Smooth muscle cell (in vitro differentiated cells): ENCODE measurements around the gene MS4A4A. TPM values are rescaled to one million over a fixed set of nuclear protein-coding genes. Genes with fewer than 3 reads are reported as not detected.
A peak's percentile ranks its signal among the peaks of the same experiment; 100 is the strongest.

ENCODE experiments used
- DNase-seq: peaks from one replicate; lab custom pipeline; 2025; ENCODE audit not compliant: unreplicated experiment; lab: John Stamatoyannopoulos, UW
- H2AFZ ChIP-seq: fragments of 200-600 bp; sonication (generic); 2 replicates; pipeline ENCODE4 v1.6.0; 2016; ENCODE audit warnings: antibody characterized with exemption, low read depth, mild to moderate bottlenecking
- H3F3A ChIP-seq: fragments of 200-600 bp; sonication (generic); 2 replicates; pipeline ENCODE4 v1.6.0; 2017; ENCODE audit warnings: antibody characterized with exemption, low read depth
- H3K27ac ChIP-seq: fragments of 200-600 bp; sonication (generic); 2 replicates; pipeline ENCODE4 v1.5.1; 2016; ENCODE audit warnings: low read depth, mild to moderate bottlenecking
- H3K27me3 ChIP-seq: fragments of 200-600 bp; sonication (generic); 2 replicates; pipeline ENCODE4 v1.6.1; 2016; ENCODE audit warnings: low read depth, mild to moderate bottlenecking
- H3K36me3 ChIP-seq: fragments of 200-600 bp; sonication (generic); 2 replicates; pipeline ENCODE4 v1.5.1; 2016; ENCODE audit warnings: low read depth
- H3K4me1 ChIP-seq: fragments of 200-600 bp; sonication (generic); 2 replicates; pipeline ENCODE4 v1.5.1; 2016; ENCODE audit warnings: low read depth
- H3K4me2 ChIP-seq: fragments of 200-600 bp; sonication (generic); 2 replicates; pipeline ENCODE4 v1.6.0; 2016; ENCODE audit warnings: mild to moderate bottlenecking
- H3K4me3 ChIP-seq: fragments of 200-600 bp; sonication (generic); 2 replicates; pipeline ENCODE4 v1.5.1; 2016; ENCODE audit warnings: mild to moderate bottlenecking
- H3K79me2 ChIP-seq: fragments of 200-600 bp; sonication (generic); 2 replicates; pipeline ENCODE4 v1.6.0; 2016; ENCODE audit warnings: low read depth, mild to moderate bottlenecking
- H3K9ac ChIP-seq: fragments of 200-600 bp; sonication (generic); 2 replicates; pipeline ENCODE4 v1.6.0; 2016; ENCODE audit warnings: low read depth
- H3K9me3 ChIP-seq: fragments of 200-600 bp; sonication (generic); replicated peaks from 2 replicates; pipeline ENCODE4 v1.5.1; 2016; ENCODE audit warnings: low read depth
- H4K20me1 ChIP-seq: fragments of 200-600 bp; sonication (generic); 2 replicates; pipeline ENCODE4 v1.6.0; 2016; ENCODE audit warnings: low read depth
- WGBS: methylation state at CpG from one replicate; pipeline ENCODE4 v1.1.7; 2016; ENCODE audit warnings: low lambda C conversion rate; 5-methylcytosine and 5-hydroxymethylcytosine counted together
- polyA plus RNA-seq: library from polyadenylated mRNA; unstranded; fragments of >200 nt; fragmentation: Nextera tagmentation; extraction: Ambion mirVana; gene quantifications from 2 replicates; pipeline ENCODE4 v1.2.1, GENCODE V29; 2016
- total RNA-seq: library from RNA; depleted of rRNA; stranded (reverse); fragments of >200 nt; gene quantifications from 2 replicates; pipeline ENCODE4 v1.2.3, GENCODE V29; 2014
- TF ChIP-seq, protein P1 (sequence below): fragments of 200-600 bp; sonication (generic); IDR thresholded peaks from 2 replicates; pipeline ENCODE4 v1.5.1; 2017; ENCODE audit warnings: borderline replicate concordance, mild to moderate bottlenecking, antibody characterized with exemption; ENCODE audit not compliant: insufficient read depth, poor library complexity, severe bottlenecking

MS4A4A gene
- total and polyA plus RNA-seq, 2 experiments from 2014 or later: not detected

DNA sequence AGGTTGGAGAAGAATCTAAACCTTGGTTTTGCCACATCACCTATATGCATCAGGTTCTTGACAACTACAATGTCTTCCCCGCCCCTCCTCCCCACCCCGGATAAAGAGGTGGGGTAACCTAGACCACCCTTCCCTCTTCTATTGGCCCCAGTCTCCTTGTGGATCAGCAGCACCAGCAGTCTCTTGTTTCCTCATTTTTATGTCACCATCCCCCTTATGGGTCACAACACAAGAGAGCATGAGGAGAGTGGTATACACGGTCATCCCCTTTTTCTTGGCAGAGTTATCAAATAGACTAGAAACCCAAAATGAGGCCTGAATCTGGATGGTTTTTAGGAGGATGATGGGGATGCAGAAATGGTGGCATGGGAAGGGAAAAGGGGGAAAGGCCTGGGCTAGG is 38.7 kb upstream of the MS4A4A start:
- WGBS: 88% methylated on average over 3 of the region's 3 CpGs
- no peaks in the 10 kb centered on the region for H3K9me3 ChIP-seq
- no peaks in the 10 kb centered on the region for H4K20me1 ChIP-seq
- no peak overlapping the region for H3K9ac ChIP-seq
- TF ChIP-seq, protein P1, sequence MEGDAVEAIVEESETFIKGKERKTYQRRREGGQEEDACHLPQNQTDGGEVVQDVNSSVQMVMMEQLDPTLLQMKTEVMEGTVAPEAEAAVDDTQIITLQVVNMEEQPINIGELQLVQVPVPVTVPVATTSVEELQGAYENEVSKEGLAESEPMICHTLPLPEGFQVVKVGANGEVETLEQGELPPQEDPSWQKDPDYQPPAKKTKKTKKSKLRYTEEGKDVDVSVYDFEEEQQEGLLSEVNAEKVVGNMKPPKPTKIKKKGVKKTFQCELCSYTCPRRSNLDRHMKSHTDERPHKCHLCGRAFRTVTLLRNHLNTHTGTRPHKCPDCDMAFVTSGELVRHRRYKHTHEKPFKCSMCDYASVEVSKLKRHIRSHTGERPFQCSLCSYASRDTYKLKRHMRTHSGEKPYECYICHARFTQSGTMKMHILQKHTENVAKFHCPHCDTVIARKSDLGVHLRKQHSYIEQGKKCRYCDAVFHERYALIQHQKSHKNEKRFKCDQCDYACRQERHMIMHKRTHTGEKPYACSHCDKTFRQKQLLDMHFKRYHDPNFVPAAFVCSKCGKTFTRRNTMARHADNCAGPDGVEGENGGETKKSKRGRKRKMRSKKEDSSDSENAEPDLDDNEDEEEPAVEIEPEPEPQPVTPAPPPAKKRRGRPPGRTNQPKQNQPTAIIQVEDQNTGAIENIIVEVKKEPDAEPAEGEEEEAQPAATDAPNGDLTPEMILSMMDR: no peak
- no peak overlapping the region for H3K4me3 ChIP-seq
- H3K36me3 ChIP-seq: no peaks in the 10 kb centered on the region
- H3K4me2 ChIP-seq: no peak overlapping the region
- no peaks in the 10 kb centered on the region for H3K79me2 ChIP-seq
- no peaks in the 10 kb centered on the region for H3F3A ChIP-seq
- H2AFZ ChIP-seq: no peak overlapping the region
- no peaks in the 10 kb centered on the region for H3K4me1 ChIP-seq
- no peak for DNase-seq
- H3K27ac ChIP-seq: no peak overlapping the region
- H3K27me3 ChIP-seq: no peaks in the 10 kb centered on the region

DNA sequence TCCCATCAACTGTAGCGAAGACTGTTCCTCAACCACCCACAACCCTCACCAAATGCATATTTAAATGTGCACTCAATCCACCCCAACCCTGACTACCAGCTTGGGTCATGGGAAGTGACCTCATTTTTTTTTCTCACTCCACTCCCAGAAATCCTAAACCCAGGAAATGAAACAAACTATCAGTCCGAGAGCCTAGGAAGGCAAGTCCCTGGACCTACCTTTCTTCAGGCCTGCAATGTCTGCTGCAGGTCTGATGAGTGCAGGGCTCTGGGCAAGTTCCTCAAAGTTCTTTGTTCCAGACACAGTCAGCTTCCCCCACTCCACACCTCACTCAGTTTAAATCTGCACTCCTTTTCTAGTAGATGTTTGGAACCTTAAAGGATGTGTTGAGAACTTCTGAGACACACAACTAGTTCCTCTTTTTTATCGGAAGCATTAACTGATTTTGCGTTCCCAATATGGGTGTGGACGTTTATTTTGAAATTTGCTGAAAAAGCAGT is 37.7 kb upstream of the MS4A4A start, which contains the start of gene MS4A4E:
TSS of gene MS4A4E (minus strand) at position 398 of the 500 bp plus-strand sequence. CDS start 13,082 bp downstream, outside the sequence.
- Histone ChIP-seq H4K20me1 (no peaks in the 10 kb centered on the region), H3F3A (no peaks in the 10 kb centered on the region), H3K79me2 (no peaks in the 10 kb centered on the region), H3K36me3 (no peaks in the 10 kb centered on the region), H3K4me2 (no peak within 1 kb of the TSS), H3K27me3 (no peaks in the 10 kb centered on the region), H3K9me3 (no peaks in the 10 kb centered on the region), H3K4me3 (no peak within 1 kb of the TSS), H3K27ac (no peak within 1 kb of the TSS), H2AFZ (no peak within 1 kb of the TSS), H3K9ac (no peak within 1 kb of the TSS), H3K4me1 (no peaks in the 10 kb centered on the region)
- no peak for DNase-seq
- TF ChIP-seq, protein P1: no peak
- WGBS: 87% methylated on average over 5 of the region's 5 CpGs

DNA sequence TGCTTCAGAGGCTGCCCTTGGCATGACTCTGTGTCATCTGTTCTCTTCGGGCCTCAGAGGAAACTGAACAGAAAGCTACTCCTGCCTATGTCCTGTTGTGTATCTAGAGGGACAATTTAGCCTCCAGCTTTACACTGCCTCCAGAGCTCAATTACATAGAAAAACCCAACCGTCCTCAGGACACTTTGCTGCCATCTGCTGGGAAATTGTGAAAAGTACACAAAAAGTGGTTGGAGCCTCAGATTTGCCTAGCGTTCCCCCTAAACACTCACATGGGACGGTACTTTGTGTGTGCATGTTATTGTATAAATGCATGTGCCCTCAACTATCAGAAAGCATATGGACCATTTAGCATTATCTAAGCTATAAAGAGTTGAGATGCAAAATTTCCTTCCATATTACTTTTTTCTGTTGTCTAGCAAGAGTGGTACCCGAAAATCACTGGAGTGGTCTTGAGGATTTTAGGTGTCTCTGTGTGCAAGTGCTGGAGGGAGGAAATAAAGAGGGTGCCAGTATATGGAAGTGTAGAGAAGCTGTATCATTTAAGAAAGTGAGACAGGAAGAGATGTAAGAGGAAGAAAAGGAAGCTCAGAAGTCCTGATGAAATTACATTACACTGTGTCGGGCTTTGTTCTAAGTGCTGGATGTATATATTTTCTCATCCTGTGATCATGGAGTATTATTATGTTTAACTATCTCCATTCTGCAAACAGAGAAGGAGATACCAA is 28.8 kb upstream of the MS4A4A start:
- WGBS: 63% methylated on average over 6 of the region's 6 CpGs
- Histone ChIP-seq H3K9me3 (no peaks in the 10 kb centered on the region), H3K36me3 (no peaks in the 10 kb centered on the region), H3F3A (no peaks in the 10 kb centered on the region), H3K9ac (no peak overlapping the region), H4K20me1 (no peaks in the 10 kb centered on the region), H3K27ac (no peak overlapping the region), H3K27me3 (no peaks in the 10 kb centered on the region), H2AFZ (no peak overlapping the region), H3K4me1 (no peaks in the 10 kb centered on the region), H3K79me2 (no peaks in the 10 kb centered on the region), H3K4me3 (no peak overlapping the region), H3K4me2 (no peak overlapping the region)
- no peak for DNase-seq
- TF ChIP-seq, protein P1: peak; percentile 53
